ENCODE data around the gene NCR3LG1. TPM values are rescaled to one million over a fixed set of nuclear protein-coding genes. Genes with fewer than 3 reads are reported as not detected.

The NCR3LG1 gene, protein sequence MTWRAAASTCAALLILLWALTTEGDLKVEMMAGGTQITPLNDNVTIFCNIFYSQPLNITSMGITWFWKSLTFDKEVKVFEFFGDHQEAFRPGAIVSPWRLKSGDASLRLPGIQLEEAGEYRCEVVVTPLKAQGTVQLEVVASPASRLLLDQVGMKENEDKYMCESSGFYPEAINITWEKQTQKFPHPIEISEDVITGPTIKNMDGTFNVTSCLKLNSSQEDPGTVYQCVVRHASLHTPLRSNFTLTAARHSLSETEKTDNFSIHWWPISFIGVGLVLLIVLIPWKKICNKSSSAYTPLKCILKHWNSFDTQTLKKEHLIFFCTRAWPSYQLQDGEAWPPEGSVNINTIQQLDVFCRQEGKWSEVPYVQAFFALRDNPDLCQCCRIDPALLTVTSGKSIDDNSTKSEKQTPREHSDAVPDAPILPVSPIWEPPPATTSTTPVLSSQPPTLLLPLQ
- 8.1 and 8.7 TPM in 2 replicates for total RNA-seq
- polyA plus RNA-seq: 1.9 and 2.2 TPM in 2 replicates
- polyA plus RNA-seq (2011; cell fraction: cytosol; rRNA removed): 1.8 and 2.2 TPM in 2 replicates
- 8.1 and 8.8 TPM in 2 replicates for polyA plus RNA-seq (2011; cell fraction: nucleus; rRNA removed)
- polyA plus RNA-seq (2012): 2.6 and 5.1 TPM in 2 replicates
- 10.1 and 10.4 TPM in 2 replicates for polyA minus RNA-seq
- 12.4 TPM for polyA minus RNA-seq (2011; cell fraction: cytosol; rRNA and poly(A)+ RNA removed)
- polyA minus RNA-seq (2011; cell fraction: nucleus; rRNA and poly(A)+ RNA removed): 7.1 and 10.5 TPM in 2 replicates
- percentile 63 among the genes with signal in this experiment for Bru-seq, nascent RNA
- BruChase-seq, experiment 1, labeled RNA remaining after a 6-hour chase: percentile 83 among the genes with signal in this experiment
- percentile 69 among the genes with signal in this experiment for BruChase-seq, experiment 2, labeled RNA remaining after a 2-hour chase
- long read RNA-seq, partial matches to known transcripts: 2 of 3 reads
- long read RNA-seq, other reads (novel, unspliced or antisense): 1 of 3 reads

GRCh38 chr11:17351510-17352176 is at the start of gene NCR3LG1:
Gene NCR3LG1 (plus strand): TSS chr11:17351800. CDS start chr11:17351970, 170 bp downstream.
- H3K4me2 ChIP-seq (ENCODE audit: insufficient read depth, low read length): peak within 1 kb of the TSS; percentile 97
- TF ChIP-seq POLR2A (IDR thresholded peaks at IDR 0.05; ENCODE audit: low read depth, low read length) (peak; percentile 47), MYC (IDR thresholded peaks at IDR 0.05; ENCODE audit: low read depth, low read length) (peak; percentile 35), FOS (IDR thresholded peaks at IDR 0.05; ENCODE audit: borderline replicate concordance, insufficient read depth, low read length) (no peak), JUN (IDR thresholded peaks at IDR 0.05; ENCODE audit: borderline replicate concordance, insufficient read depth, insufficient read length, low read depth) (no peak), POLR2AphosphoS5 (IDR thresholded peaks at IDR 0.05; ENCODE audit: insufficient read depth, low read depth, low read length) (no peak), EZH2 (IDR thresholded peaks at IDR 0.05; ENCODE audit: borderline replicate concordance, low read depth, low read length, severe bottlenecking) (no peak)
- TF ChIP-seq, protein P1, sequence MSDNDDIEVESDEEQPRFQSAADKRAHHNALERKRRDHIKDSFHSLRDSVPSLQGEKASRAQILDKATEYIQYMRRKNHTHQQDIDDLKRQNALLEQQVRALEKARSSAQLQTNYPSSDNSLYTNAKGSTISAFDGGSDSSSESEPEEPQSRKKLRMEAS (IDR thresholded peaks at IDR 0.05; ENCODE audit: insufficient read depth, insufficient read length): no peak
- TF ChIP-seq, protein P2, sequence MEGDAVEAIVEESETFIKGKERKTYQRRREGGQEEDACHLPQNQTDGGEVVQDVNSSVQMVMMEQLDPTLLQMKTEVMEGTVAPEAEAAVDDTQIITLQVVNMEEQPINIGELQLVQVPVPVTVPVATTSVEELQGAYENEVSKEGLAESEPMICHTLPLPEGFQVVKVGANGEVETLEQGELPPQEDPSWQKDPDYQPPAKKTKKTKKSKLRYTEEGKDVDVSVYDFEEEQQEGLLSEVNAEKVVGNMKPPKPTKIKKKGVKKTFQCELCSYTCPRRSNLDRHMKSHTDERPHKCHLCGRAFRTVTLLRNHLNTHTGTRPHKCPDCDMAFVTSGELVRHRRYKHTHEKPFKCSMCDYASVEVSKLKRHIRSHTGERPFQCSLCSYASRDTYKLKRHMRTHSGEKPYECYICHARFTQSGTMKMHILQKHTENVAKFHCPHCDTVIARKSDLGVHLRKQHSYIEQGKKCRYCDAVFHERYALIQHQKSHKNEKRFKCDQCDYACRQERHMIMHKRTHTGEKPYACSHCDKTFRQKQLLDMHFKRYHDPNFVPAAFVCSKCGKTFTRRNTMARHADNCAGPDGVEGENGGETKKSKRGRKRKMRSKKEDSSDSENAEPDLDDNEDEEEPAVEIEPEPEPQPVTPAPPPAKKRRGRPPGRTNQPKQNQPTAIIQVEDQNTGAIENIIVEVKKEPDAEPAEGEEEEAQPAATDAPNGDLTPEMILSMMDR (IDR thresholded peaks at IDR 0.05; ENCODE audit: extremely low read depth in 1 of 2, insufficient read depth in 1 of 2, low read depth in 1 of 2, low read length in 2 of 2): no peak
- peaks cover 16% of the 10 kb centered on the region for H3K4me1 ChIP-seq (ENCODE audit: control insufficient read depth, extremely low read depth, insufficient read depth, low read length)
- POLR2A ChIA-PET: interaction anchor here (0.7 kb wide), 1 partner anchor 239 kb away, joined by 8 read pairs; no protein-coding TSS in a partner anchor
- H4K20me1 ChIP-seq (replicated peaks; ENCODE audit: control insufficient read depth, extremely low read depth, insufficient read depth, low read length): no peaks in the 10 kb centered on the region
- H3K9me1 ChIP-seq (replicated peaks; ENCODE audit: control insufficient read depth, extremely low read depth, insufficient read depth, low read length): no peaks in the 10 kb centered on the region
- no peaks in the 10 kb centered on the region for H3K27me3 ChIP-seq (ENCODE audit: control insufficient read depth in 2 of 2, insufficient read depth in 2 of 2, low read length in 2 of 2)
- H3K4me3 ChIP-seq (replicated peaks in 1 of 3; ENCODE audit: insufficient read depth in 1 of 3, low read depth in 1 of 3, low read length in 3 of 3): peak within 1 kb of the TSS; percentile 68 to 87 (median 85)
- CTCF ChIA-PET: interaction anchor here (0.6 to 4.1 kb wide), 3 partner anchors 26 to 122 kb away, joined by 3 to 38 read pairs (median 22); no protein-coding TSS in a partner anchor
- peak within 1 kb of the TSS; percentile 18 for H3K27ac ChIP-seq (ENCODE audit: insufficient read depth, low read depth, low read length)
- dilution Hi-C loops (cut with MboI; ENCODE audit: extremely low pct_ligation_motif_present, low sequenced_read_pairs) (no loop called here), intact Hi-C loops (cut with micrococcal nuclease) (loop anchor here (1.0 to 5.0 kb wide), 4 partner anchors 121 to 1041 kb away; partner anchors contain the start of genes LDHA and RPS13)
- no peaks in the 10 kb centered on the region for H3K9me3 ChIP-seq (replicated peaks; ENCODE audit: control insufficient read depth, insufficient read depth, low read length)
- H3K36me3 ChIP-seq (ENCODE audit: control insufficient read depth in 2 of 2, extremely low read depth in 1 of 2, insufficient read depth in 2 of 2, low read length in 2 of 2): no peaks in the 10 kb centered on the region
- BruUV-seq (replicated peaks): TSS peak; percentile 10
- peak within 1 kb of the TSS; percentile 70 for H3K9ac ChIP-seq (replicated peaks; ENCODE audit: extremely low read depth, insufficient read depth, low read length)
- DNase-seq (ENCODE audit: low read depth, low spot score): peak; percentile 55
- peak; percentile 55 for FAIRE-seq
- H2AFZ ChIP-seq (ENCODE audit: low read depth, low read length): peak within 1 kb of the TSS; percentile 86
- peaks cover 3% of the 10 kb centered on the region for H3K79me2 ChIP-seq (ENCODE audit: control insufficient read depth, insufficient read depth, low read length)

Data from endothelial cell of umbilical vein (primary cell).